Astrocyte (in vitro differentiated cells and primary cell): ENCODE data around the gene LOXL4. TPM values are rescaled to one million over a fixed set of nuclear protein-coding genes. Genes with fewer than 3 reads are reported as not detected.

Experiments
- DNase-seq: peaks from one replicate; pipeline ENCODE4 v3.0.0-alpha.2; 2010; ENCODE audit warnings: low read depth
- FAIRE-seq: peaks from 2 replicates; lab custom pipeline; 2011; peaks lifted over from hg19 to GRCh38; lab: Jason Lieb, UNC
- H2AFZ ChIP-seq: 2 replicates; pipeline ENCODE4 v1.6.0; 2012; ENCODE audit warnings: low read depth, low read length, inconsistent platforms
- H3K27ac ChIP-seq: 2 replicates; pipeline ENCODE4 v1.5.1; 2011; ENCODE audit warnings: low read depth, low read length, inconsistent platforms
- H3K27me3 ChIP-seq: 2 replicates; pipeline ENCODE4 v1.6.0; 2011; ENCODE audit warnings: low read length, inconsistent platforms; ENCODE audit not compliant: insufficient read depth
- H3K36me3 ChIP-seq: 2 replicates; pipeline ENCODE4 v1.5.1; 2011; ENCODE audit warnings: low read length, inconsistent platforms; ENCODE audit not compliant: insufficient read depth
- H3K4me1 ChIP-seq: 2 replicates; pipeline ENCODE4 v1.5.1; 2011; ENCODE audit warnings: low read length, inconsistent platforms; ENCODE audit not compliant: insufficient read depth
- H3K4me2 ChIP-seq: 2 replicates; pipeline ENCODE4 v1.6.0; 2012; ENCODE audit warnings: low read length, inconsistent platforms
- H3K4me3 ChIP-seq: 2 replicates; pipeline ENCODE4 v1.5.1; 2011; ENCODE audit warnings: low read depth, mild to moderate bottlenecking, low read length, inconsistent platforms; ENCODE audit not compliant: insufficient read depth
- H3K79me2 ChIP-seq: 2 replicates; pipeline ENCODE4 v1.6.0; 2012; ENCODE audit warnings: mild to moderate bottlenecking, low read length, inconsistent platforms; ENCODE audit not compliant: insufficient read depth
- H3K9ac ChIP-seq: 2 replicates; pipeline ENCODE4 v1.6.0; 2012; ENCODE audit warnings: mild to moderate bottlenecking, low read length, inconsistent platforms
- H3K9me3 ChIP-seq: 2 replicates; pipeline ENCODE4 v1.5.1; 2012; ENCODE audit warnings: low read depth, mild to moderate bottlenecking, low read length, inconsistent platforms; ENCODE audit not compliant: insufficient read depth
- H4K20me1 ChIP-seq: 2 replicates; pipeline ENCODE4 v1.6.0; 2012; ENCODE audit warnings: low read length, inconsistent platforms; ENCODE audit not compliant: insufficient read depth
- H3K27ac Mint-ChIP-seq: one replicate; pipeline ENCODE4 v1.8.0; 2021; ENCODE audit warnings: mild to moderate bottlenecking, mixed read lengths; ENCODE audit not compliant: unreplicated experiment
- H3K27me3 Mint-ChIP-seq: one replicate; pipeline ENCODE4 v1.8.0; 2021; ENCODE audit warnings: low read depth, mixed read lengths; ENCODE audit not compliant: unreplicated experiment
- H3K36me3 Mint-ChIP-seq: one replicate; pipeline ENCODE4 v1.8.0; 2021; ENCODE audit warnings: low read depth, mixed read lengths; ENCODE audit not compliant: unreplicated experiment
- H3K4me1 Mint-ChIP-seq: one replicate; pipeline ENCODE4 v1.8.0; 2021; ENCODE audit warnings: low read depth, mixed read lengths; ENCODE audit not compliant: unreplicated experiment
- H3K4me3 Mint-ChIP-seq: one replicate; pipeline ENCODE4 v1.8.0; 2021; ENCODE audit warnings: mild to moderate bottlenecking, moderate library complexity, mixed read lengths; ENCODE audit not compliant: unreplicated experiment
- H3K9me3 Mint-ChIP-seq: one replicate; pipeline ENCODE4 v1.8.0; 2021; ENCODE audit warnings: mild to moderate bottlenecking, mixed read lengths; ENCODE audit not compliant: unreplicated experiment
- EZH2 ChIP-seq: IDR thresholded peaks from 2 replicates; pipeline ENCODE4 v1.6.1; 2012; ENCODE audit warnings: mild to moderate bottlenecking, low read length, inconsistent platforms; ENCODE audit not compliant: insufficient read depth
- total RNA-seq: library from RNA; stranded (reverse); gene quantifications from 2 replicates; pipeline ENCODE4 v1.2.1, GENCODE V29; 2021
- TF ChIP-seq, protein P1 (sequence below): IDR thresholded peaks from 2 replicates; pipeline ENCODE4 v1.5.1; 2011; ENCODE audit warnings: low read depth, mild to moderate bottlenecking, inconsistent platforms, low read length, moderate library complexity; ENCODE audit not compliant: insufficient read depth

The LOXL4 gene
- total RNA-seq, 1 donor from 2014 or later, result 26.6 TPM

DNA sequence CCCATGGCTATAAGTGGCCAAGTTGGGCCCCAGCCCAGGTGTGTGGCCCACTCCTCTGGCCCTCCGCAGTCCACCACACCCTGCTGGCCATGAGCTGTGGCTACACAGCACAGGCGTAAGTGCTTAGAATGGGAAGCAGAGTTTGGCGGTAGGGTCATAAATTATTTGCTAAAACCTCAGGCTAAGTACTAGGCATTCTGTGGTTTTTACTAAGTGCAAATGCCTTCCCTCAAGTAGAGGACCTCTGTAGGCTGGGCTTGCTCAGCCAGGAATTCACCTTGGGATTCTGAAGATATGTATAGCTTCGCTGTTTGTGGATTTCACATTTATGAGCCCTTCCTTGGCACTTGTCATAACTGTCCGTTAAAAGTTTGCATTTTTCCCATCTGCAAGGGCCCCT lies 44.8 kb upstream of the LOXL4 start:
- H3K9me3 Mint-ChIP-seq, result peaks cover 3% of the 10 kb centered on the region
- TF ChIP-seq, protein P1, sequence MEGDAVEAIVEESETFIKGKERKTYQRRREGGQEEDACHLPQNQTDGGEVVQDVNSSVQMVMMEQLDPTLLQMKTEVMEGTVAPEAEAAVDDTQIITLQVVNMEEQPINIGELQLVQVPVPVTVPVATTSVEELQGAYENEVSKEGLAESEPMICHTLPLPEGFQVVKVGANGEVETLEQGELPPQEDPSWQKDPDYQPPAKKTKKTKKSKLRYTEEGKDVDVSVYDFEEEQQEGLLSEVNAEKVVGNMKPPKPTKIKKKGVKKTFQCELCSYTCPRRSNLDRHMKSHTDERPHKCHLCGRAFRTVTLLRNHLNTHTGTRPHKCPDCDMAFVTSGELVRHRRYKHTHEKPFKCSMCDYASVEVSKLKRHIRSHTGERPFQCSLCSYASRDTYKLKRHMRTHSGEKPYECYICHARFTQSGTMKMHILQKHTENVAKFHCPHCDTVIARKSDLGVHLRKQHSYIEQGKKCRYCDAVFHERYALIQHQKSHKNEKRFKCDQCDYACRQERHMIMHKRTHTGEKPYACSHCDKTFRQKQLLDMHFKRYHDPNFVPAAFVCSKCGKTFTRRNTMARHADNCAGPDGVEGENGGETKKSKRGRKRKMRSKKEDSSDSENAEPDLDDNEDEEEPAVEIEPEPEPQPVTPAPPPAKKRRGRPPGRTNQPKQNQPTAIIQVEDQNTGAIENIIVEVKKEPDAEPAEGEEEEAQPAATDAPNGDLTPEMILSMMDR, result no peak
- TF ChIP-seq EZH2, result no peak
- Histone ChIP-seq H3K9ac (no peak overlapping the region), H3K79me2 (no peaks in the 10 kb centered on the region), H4K20me1 (no peaks in the 10 kb centered on the region), H3K27ac (no peak overlapping the region), H3K4me3 (no peak overlapping the region), H2AFZ (no peak overlapping the region), H3K4me1 (peaks cover 21% of the 10 kb centered on the region), H3K27me3 (no peaks in the 10 kb centered on the region), H3K9me3 (no peaks in the 10 kb centered on the region), H3K36me3 (no peaks in the 10 kb centered on the region), H3K4me2 (no peak overlapping the region)
- FAIRE-seq (no peak), DNase-seq (no peak)
- no peaks in the 10 kb centered on the region for H3K36me3 Mint-ChIP-seq
- H3K27ac Mint-ChIP-seq, result no peak overlapping the region
- peaks cover 25% of the 10 kb centered on the region for H3K4me1 Mint-ChIP-seq
- peaks cover 6% of the 10 kb centered on the region for H3K27me3 Mint-ChIP-seq
- H3K4me3 Mint-ChIP-seq, result no peak overlapping the region

DNA sequence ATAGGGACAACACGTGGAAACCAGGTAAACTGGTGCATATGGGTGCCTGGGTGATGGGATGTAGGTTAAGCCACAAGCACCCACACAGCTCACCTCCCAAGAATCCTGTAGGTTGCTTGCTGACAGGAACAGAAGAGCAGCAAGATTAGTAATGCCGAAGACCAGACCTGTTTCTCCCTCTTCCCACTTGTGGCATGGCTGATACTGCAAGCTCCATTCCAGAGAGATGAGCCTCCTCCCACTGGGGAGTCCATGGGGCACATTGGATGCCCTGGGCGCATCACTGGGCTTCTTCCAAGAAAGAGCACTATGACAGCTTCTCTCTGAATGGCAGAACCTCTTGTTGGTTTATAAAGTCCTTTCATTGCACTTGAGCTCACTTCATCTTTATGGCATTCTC lies 44.4 kb upstream of the LOXL4 start:
- no peak overlapping the region for H3K4me2 ChIP-seq
- no peak overlapping the region for H3K27ac ChIP-seq

DNA sequence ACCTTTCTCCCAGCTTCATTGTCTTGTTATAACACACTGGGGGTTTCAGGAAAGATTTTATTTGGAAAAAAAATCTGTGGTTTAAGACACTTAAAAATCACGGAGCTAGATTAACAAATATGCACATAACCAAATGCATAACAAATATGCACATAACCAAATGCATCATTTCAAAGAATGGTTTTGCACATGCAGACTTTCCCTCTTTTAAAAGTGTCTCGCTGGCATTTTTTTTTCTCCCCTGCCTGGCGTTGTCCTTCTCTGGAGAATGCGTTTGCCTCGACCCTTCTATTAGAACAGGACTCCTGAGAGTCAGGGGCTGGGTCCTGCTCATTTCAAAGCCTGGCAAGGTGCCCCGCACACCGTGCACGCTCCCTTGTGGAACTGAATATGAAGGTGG lies 42.7 kb upstream of the LOXL4 start:
- Histone ChIP-seq H2AFZ (no peak overlapping the region), H3K4me2 (no peak overlapping the region), H3K27me3 (no peaks in the 10 kb centered on the region), H3K9me3 (no peaks in the 10 kb centered on the region), H3K9ac (no peak overlapping the region), H3K27ac (no peak overlapping the region), H3K36me3 (no peaks in the 10 kb centered on the region), H3K79me2 (no peaks in the 10 kb centered on the region), H4K20me1 (no peaks in the 10 kb centered on the region), H3K4me1 (peaks cover 8% of the 10 kb centered on the region), H3K4me3 (no peak overlapping the region)
- Mint-ChIP-seq H3K9me3 (peaks cover 3% of the 10 kb centered on the region), H3K36me3 (no peaks in the 10 kb centered on the region), H3K4me3 (no peak overlapping the region), H3K4me1 (peaks cover 13% of the 10 kb centered on the region), H3K27ac (no peak overlapping the region), H3K27me3 (peaks cover 6% of the 10 kb centered on the region)
- FAIRE-seq (no peak), DNase-seq (no peak)
- TF ChIP-seq EZH2, result no peak
- TF ChIP-seq, protein P1, result no peak

More for the DNA sequence above, 44.4 kb upstream of the LOXL4 start:
- Histone ChIP-seq H3K27me3 (no peaks in the 10 kb centered on the region), H3K36me3 (no peaks in the 10 kb centered on the region), H3K4me1 (peaks cover 21% of the 10 kb centered on the region), H2AFZ (no peak overlapping the region), H4K20me1 (no peaks in the 10 kb centered on the region), H3K4me3 (no peak overlapping the region), H3K9ac (no peak overlapping the region), H3K9me3 (no peaks in the 10 kb centered on the region), H3K79me2 (no peaks in the 10 kb centered on the region)
- Mint-ChIP-seq H3K27ac (no peak overlapping the region), H3K27me3 (peaks cover 6% of the 10 kb centered on the region), H3K4me1 (peaks cover 25% of the 10 kb centered on the region), H3K9me3 (peaks cover 3% of the 10 kb centered on the region), H3K4me3 (no peak overlapping the region), H3K36me3 (no peaks in the 10 kb centered on the region)
- DNase-seq, result peak; percentile 20
- no peak for FAIRE-seq
- TF ChIP-seq EZH2, result no peak
- TF ChIP-seq, protein P1, result no peak
